Transverse colon (tissue), 4 donors: ENCODE data around the gene IFITM2.

Source experiments
- EP300 ChIP-seq: sonication (generic); formaldehyde crosslinking; IDR thresholded peaks from one replicate; pipeline ENCODE4 v1.6.1; 2017; ENCODE audit warnings: antibody characterized with exemption, low read depth
- POLR2A ChIP-seq: fragments of 450-650 bp; IDR thresholded peaks from one replicate; pipeline ENCODE4 v1.6.1; 2016; ENCODE audit warnings: antibody characterized with exemption, mild to moderate bottlenecking, moderate library complexity
- POLR2AphosphoS5 ChIP-seq, 3 donors: sonication (generic); formaldehyde crosslinking; IDR thresholded peaks; one replicate each; pipeline ENCODE4 v1.6.1; 2016; ENCODE audit warnings: antibody characterized with exemption in 3 of 3
- TF ChIP-seq, protein P1 (sequence below), 5 experiments: fragments of 200-600 bp in 3 of 5; fragments of 450-650 bp in 2 of 5; sonication (generic) in 3 of 5; IDR thresholded peaks; 1 replicate in 2 of 5; 2 replicates in 3 of 5; pipeline ENCODE4 v1.5.1; 2016 to 2017; ENCODE audit warnings: antibody characterized with exemption in 5 of 5, inconsistent platforms in 3 of 5, mild to moderate bottlenecking in 2 of 5, moderate library complexity in 1 of 5

DNA sequence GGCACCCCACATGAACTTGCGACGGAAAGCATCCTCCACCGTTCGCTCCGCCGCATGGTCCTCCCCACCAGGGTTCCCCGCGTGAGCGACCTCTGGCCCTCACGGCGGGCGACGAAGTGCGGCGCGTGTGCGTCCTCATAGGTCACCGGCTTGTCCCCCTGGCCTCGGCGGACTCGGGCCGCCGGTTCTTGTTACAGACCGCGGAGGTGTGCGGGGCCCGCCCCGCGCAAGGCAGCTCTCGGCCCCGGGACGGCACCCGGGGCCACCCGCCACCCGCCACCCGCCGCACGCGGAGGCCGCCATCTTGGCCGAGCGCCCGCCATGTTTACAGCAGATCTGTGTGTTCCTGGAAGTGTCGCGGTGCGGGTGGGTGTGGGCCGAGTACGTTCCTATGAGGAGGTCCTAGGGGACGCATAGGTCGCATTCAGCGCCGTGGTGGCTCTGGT lies 3.5 kb upstream of the IFITM2 start:
- TF ChIP-seq POLR2A, result no peak
- TF ChIP-seq, protein P1, sequence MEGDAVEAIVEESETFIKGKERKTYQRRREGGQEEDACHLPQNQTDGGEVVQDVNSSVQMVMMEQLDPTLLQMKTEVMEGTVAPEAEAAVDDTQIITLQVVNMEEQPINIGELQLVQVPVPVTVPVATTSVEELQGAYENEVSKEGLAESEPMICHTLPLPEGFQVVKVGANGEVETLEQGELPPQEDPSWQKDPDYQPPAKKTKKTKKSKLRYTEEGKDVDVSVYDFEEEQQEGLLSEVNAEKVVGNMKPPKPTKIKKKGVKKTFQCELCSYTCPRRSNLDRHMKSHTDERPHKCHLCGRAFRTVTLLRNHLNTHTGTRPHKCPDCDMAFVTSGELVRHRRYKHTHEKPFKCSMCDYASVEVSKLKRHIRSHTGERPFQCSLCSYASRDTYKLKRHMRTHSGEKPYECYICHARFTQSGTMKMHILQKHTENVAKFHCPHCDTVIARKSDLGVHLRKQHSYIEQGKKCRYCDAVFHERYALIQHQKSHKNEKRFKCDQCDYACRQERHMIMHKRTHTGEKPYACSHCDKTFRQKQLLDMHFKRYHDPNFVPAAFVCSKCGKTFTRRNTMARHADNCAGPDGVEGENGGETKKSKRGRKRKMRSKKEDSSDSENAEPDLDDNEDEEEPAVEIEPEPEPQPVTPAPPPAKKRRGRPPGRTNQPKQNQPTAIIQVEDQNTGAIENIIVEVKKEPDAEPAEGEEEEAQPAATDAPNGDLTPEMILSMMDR (IDR thresholded peaks at IDR 0.05), result no peak
- no peak for TF ChIP-seq POLR2AphosphoS5 (IDR thresholded peaks at IDR 0.05)
- TF ChIP-seq EP300, result no peak
